Measurements from ENCODE around the gene SPR.

DNA sequence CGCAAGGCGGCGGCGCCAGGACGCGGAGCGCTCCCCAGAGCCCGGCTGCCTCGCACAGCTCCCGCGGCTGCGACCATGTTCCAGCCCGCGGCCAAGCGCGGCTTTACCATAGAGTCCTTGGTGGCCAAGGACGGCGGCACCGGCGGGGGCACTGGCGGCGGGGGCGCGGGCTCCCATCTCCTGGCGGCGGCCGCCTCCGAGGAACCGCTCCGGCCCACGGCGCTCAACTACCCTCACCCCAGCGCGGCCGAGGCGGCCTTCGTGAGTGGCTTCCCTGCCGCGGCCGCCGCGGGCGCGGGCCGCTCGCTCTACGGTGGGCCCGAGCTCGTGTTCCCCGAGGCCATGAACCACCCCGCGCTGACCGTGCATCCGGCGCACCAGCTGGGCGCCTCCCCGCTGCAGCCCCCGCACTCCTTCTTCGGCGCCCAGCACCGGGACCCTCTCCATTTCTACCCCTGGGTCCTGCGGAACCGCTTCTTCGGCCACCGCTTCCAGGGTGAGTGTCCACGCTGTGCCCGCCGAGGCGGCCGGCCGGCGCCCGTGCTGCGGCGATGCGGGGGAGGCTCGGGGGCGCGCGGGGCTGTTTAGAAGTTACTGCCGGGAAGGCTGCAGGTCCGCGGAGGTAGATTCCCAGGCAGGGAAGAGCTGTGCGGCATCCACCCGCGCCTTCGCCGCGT, 30.8 kb downstream of the SPR start:
- TF ChIP-seq EZH2 (IDR thresholded peaks at IDR 0.05) (peak; percentile 73), POLR2AphosphoS5 (IDR thresholded peaks at IDR 0.05; ENCODE audit: borderline replicate concordance, low read depth, low read length) (no peak)
